NCI-H345 treated with DMSO at 0.1 percent for 48 hours (cell line): ENCODE measurements around the gene EFCAB9.
"Not testable (repeated sequence)": the region's sequence is repeated elsewhere in the genome, so short reads cannot be mapped to it uniquely, and the experiment has no call there.

Experiments
- DNase-seq: peaks from one replicate; lab custom pipeline; 2025; ENCODE audit not compliant: unreplicated experiment; lab: John Stamatoyannopoulos, UW

Gene EFCAB9

DNA sequence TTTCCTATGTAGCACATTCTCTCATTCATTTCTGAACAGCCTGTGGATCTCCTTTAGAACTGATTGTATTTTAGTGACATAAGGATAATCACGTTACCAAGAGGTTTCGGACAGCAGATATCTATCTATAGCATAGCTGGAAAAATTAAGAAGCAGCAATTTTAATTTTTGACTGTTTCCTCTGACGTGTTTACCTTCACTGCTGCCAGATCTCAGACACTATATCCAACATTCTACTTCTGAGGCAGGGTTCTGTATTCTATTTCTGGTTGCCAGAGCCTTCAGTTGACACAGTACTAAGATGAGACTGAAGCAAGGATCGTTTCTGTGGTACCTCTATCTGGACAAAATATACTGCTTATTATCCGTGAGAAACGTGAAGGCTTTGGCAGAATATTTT, at the start of gene EFCAB9:
TSS of gene EFCAB9 (plus strand) at position 301 of the 400 bp plus-strand sequence. CDS start at position 302, 1 bp downstream.
- no peak for DNase-seq

DNA sequence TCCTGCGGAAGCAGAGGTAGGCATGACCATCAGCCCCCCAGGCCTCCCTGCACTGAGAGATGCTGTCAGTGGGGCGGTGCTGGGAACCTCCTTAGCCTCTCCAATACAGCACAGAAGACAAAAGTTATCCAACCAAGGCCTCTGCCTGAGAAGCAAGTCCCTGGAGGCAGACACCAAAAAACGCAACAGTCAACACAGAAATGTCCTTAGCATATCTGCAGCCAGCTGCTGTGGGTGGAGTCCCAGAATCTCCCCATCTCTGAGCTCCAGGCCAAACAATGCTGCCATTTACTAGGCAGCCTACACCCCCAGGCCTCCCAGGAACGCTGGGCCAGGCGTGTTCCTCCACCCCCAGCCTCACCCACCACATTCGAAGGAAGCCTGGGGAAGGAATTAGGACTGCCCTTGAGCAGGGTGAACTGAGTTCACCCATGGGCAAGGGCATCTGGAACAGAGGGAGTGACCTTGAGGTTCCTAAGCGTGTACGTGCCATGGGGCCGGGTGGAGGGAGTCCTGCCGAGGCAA, 49.6 kb upstream of the EFCAB9 start:
- DNase-seq, result no peak

DNA sequence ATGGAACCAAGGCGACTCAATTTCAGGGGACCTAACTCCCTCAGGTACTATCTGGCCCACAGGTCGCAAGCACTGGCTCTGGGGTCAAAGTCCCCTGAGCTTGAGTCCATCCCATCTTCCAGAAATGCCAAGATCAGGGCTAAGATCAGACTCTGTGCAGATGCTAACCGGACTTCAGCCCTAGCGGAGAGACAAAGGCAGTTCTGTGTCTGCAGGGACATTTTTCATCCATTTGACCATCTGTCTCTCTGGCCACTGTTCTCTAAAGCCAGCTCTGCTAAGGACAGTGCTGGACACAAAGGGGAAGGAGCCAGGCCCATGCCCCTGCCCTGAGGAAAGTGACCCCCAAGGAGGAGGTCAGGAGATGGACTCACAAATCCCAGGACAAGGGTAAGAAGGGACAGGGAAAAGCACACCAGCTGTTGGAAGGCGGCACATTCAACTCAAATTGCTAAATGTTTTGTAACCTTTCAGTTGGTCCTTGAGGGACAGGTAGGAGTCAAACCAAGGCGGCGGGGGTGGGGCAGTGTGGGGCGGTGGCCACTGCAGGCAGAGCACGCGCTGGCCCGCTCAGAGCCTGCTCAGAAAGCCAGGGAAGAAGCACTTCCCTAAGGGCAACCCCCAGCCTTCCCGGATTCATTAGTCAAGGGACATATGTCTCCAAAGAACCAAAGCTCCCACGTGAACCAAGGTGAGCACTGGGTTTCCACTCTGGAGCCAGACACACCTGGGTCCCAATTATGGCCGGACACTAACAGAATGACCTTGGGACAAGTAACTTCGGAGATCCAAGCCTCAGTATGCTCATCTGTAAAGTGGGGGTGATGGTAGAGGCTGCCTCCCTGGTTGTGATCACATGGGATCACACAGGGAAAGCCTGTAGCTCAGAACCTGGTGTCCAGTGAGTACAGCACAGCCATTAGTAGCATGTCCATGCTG, 48.8 kb upstream of the EFCAB9 start:
- no peak for DNase-seq

DNA sequence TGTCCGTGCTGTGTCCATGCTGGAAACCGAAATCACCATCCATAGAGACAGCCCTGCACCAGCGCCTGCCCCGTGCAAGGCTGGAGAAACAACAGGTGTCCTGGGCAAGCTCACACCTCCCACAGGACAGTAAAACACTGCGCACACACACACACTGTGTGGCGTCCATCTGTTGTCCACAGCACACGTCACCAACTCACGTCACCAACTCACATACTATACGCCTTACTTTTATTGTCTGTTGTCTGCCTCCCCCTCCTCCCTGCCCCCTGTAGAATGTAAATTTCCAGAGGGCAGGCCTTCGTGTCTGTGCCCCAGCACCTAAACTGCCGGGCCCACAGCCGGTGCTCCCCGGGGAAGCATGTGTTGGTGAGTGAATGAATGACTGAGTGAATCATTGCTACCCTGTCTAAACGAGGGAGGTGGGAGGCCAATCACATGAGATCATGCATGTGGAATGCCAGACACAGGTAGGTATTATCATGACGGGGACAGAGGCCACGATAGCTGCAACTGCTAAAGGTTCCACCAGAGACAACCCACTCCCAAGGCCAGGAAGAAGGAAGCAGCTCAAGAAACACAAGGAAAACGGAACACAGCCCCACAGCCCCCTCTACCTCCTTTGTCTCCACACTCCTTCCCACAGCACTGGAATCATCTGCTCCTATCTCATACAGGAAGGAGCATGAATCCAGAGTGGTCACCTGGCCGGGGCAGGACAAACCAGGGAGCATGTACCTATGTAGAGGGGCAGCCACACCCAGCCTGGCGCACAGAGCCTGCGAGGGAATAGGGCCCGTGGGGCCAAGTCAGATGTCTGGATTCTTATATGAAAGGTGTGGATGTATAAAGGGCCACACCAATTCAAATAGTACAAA, 47.9 kb upstream of the EFCAB9 start:
- no peak for DNase-seq

- DNase-seq, result no peak
Observed at GRCh38 chr5:172146748-172147092, 47.3 kb upstream of the EFCAB9 start.

DNA sequence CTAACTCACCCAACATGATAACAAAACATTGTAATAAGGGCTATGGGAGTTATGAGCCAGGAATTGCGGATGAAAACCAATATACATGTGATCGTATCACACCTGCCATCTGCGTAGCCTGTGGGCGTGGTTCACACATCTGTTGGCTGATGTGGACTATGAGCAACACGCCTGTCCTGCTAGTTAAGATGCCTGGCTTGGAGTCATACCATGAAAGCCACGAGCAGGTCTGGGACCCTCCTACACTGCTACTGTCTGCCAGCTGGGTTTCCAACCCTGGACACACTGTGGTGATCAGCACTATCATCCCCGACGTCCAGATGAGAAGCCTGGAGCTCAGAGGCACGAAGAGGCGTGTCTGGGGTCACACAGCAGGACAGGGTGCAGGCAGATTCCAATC, 46.1 kb upstream of the EFCAB9 start:
- DNase-seq, result no peak

- no peak for DNase-seq
Observed at GRCh38 chr5:172148381-172148780, 45.6 kb upstream of the EFCAB9 start.

DNA sequence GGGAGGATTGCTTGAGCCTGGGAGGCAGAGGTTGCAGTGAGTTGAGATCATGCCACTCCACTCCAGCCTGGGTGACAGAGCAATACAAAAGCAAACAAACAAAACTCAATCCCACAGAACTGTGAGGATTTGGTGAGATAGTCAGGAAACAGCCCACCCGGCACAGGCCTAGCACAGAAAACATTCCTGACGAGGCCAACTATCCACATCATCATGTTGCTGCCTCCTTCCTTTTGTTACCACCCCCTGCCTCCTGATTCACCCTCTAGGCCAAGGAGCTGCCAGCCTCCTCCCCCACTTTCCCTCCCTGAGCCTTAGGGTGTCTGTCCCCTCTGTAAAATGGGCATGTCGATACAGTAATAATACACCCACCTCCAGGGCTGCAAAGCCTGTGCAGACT, 44.9 kb upstream of the EFCAB9 start:
- no peak for DNase-seq

DNA sequence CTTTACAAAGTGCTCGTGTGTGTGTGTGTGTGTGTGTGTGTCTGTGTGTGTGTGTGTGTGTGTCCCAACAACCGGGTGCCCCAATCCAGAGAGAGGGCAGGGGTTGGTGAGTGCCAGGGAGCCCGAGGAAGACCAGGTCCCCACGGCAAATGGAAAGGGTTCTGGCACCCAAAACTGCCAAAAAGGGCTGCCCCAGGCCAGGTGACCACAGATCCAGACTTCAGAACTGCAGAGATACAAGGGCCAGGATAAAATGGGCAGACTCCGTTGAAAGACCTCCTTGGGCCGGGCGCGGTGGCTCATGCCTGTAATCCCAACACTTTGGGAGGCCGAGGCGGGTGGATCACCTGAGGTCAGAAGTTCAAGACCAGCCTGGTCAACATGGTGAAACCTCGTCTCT, 44.5 kb upstream of the EFCAB9 start:
- not testable (repeated sequence) for DNase-seq

DNA sequence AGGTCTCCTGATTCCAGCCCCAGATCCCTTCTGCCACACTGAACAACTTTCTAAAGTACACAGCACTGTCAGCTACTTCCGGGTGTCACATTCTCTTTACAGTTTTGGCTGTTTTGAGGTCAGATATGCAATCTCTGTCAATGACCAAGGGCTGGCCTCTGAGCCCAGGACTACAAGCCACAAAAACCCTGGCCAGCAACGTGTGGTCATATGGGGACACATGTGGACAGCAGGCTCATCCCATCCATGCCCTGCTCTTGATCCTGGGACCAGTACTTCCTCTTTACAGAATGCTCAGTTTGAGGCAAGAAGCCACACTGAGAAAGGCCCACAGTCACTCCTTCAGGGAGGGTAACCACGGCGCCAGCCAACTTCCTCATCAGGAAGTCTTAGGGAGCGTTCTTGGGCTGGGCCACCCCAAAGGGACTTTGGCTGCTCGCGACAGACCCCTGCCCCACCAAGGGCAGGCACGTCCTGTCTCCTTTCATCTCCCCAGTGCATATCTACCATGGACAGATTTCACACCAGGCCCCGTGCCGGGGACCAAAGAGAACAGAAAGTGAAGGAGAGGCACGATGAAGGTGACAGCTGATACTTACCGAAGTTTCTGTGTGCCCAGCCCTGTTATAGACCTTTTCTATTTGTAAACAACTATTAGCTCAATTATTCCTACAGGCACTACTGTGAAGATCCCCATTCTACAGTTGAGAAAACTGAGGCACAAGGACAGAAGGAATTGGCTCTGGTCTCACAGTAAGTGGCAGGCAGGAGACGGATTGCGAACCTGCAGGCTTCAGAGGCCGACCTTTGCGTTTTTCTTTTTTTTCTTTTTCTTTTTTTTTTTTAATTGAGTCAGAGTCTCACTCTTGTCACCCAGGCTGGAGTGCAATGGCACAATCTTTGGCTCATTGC, 43.2 kb upstream of the EFCAB9 start:
- DNase-seq, result no peak

GRCh38 chr5:172151661-172152210, 42.2 kb upstream of the EFCAB9 start:
- no peak for DNase-seq

GRCh38 chr5:172153695-172154094, 40.3 kb upstream of the EFCAB9 start:
- no peak for DNase-seq

- DNase-seq, result not testable (repeated sequence)
Observed at GRCh38 chr5:172155101-172155500, 38.9 kb upstream of the EFCAB9 start.

DNA sequence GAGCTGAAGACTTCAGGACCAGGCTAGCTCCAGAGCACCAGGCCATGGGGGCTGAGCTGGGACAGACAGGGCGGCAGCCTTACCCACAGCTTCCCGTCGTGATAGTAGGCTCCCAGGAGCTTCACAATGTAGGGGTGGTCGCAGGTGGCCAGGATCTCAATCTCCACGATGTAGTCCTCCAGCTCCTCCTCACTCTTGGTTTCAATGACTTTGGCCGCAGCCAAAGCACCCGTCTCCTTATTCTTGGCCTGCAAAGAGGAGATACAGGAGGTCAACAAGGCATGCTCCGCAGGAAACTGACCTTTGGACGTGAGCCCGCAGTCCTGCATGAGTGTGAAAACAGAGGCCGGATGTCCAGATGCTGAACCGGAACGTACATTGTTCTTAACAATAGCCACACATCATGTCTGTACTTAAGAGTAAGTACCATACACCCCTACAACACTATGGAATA, 37.4 kb upstream of the EFCAB9 start:
- no peak for DNase-seq

DNA sequence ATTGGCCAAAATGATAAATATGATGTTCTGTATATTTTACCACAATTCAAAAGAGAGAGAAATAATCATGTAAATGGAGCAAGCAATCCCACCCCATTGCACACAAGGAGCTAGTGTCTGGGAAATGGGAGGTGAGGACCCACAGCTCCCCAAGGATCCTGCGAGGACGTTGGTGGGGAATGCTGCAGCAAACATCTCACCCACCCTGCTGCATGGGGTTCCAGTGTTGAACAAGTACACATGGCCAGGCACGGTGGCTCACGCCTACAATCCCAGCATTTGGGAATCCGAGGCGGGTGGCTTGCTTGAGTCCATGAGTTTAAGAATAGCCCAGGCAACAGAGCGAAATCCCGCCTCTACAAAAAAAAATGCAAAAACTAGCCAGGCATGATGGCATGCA, 35.0 kb upstream of the EFCAB9 start:
- no peak for DNase-seq

- DNase-seq, result no peak
Observed at GRCh38 chr5:172160506-172160905, 33.5 kb upstream of the EFCAB9 start.

GRCh38 chr5:172162323-172162986, 31.5 kb upstream of the EFCAB9 start:
- no peak for DNase-seq

DNA sequence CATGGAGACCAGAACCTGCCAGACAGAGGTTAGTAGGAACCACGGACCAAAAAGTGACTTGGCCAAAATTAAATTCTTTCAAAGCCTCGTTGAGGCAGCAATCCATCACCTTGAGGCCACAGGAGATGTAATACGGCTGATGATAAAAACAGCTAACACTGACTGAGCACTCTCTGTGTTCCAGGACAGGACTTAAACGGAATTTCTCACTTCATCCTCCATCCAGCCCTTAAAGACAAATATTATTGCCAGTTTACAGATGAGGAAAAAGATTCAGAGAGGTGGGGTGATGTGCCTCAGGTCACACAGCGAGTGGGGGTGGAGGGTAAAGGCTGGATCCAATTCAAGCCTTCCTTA, 31.0 kb upstream of the EFCAB9 start:
- DNase-seq, result no peak

DNA sequence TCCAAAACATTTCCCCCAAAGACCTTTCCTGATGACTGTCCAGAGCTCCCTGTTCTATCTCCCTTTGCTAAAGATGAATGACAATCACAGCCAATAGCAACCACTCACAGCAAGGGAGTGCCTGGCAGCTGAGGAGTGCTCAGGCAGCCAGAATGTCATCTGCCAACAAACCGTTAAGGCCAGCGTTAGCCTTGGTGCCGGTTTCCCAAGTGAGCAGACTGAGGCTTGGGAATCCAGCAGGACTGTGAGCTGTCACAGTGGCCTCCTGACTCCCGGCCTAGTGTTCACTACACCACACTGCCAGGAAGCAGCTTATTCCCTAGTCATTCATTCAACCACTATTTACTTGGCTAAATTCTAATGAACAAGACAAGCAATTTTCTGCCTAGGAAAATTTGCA, 30.6 kb upstream of the EFCAB9 start:
- no peak for DNase-seq

DNA sequence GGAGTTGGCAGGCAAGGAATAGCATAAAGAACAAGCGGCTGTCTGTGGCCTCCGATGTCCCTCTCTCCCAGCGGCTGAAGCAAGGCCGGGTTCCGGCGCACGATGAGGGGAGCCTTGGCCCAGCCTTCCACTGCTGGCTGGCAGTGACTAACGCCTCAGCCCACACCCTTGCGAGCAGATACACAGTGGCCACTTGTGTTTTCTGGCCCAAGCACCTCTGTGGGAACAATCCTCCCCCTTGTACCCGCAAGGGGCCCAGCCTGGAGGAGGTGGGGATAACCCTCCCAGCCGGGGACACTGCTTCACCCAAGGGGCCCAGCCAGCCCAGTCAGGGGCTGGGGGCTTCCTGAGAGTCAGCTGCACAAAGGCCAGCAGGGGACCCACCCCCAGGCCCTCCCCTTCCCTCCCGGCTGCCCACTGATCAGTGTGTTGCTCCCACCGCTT, 29.2 kb upstream of the EFCAB9 start:
- no peak for DNase-seq
